Measurements from ENCODE around the gene PSMD8. TPM values are rescaled to one million over a fixed set of nuclear protein-coding genes. Genes with fewer than 3 reads are reported as not detected.
"Not testable (repeated sequence)": the region's sequence is repeated elsewhere in the genome, so short reads cannot be mapped to it uniquely, and the experiment has no call there.

The PSMD8 gene
- total RNA-seq, 2 donors from 2014 or later, result 173 to 178 TPM

DNA sequence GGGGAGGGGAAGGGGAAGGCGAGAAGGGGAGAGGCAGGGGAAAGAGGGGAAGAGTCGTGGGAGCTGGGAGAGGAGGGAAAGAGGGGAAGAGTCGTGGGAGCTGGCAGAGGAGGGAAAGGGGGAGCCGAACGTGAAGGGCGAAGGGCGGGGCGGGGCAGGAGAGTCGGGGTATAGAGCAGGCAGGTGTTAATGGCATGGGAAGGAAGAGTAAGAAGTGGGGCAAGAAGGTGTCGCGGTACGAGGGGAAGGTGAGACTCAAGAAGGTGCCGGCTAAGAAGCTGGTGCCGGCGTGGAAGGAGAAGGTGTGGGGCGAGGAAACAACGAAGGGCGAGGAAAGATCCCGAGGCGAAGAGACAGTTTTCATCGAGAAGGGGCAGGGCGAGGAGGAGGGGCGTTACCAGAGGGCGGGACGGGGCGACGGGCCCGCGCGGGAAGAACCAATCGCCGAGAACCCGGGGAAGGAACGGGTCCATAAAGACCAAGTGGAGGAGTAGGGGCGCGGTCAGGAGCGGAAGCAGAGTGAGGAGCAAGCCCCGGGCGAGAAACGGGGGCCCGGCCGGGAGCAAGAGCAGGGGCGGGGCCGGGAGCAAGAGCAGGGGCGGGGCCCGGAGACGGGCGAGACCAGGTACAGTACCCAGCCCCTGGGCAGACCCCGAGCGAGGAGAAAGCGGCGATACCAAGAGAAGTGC is 38.3 kb upstream of the PSMD8 start:
- TF ChIP-seq CTCF (IDR thresholded peaks at IDR 0.05), result no peak
- peak overlapping the region; percentile 90 to 93 for H3K27ac ChIP-seq
- peak; percentile 87 for ATAC-seq (ENCODE audit: insufficient number of reproducible peaks, low FRiP score, low read depth)

GRCh38 chr19:38336638-38337359 is 37.6 kb upstream of the PSMD8 start:
- Histone ChIP-seq H3K36me3 (peaks cover 4% of the 10 kb centered on the region), H3K4me1 (ENCODE audit: control insufficient read depth in 1 of 2, low read depth in 2 of 2) (peaks cover 5 to 28% of the 10 kb centered on the region in 2 donors), H3K27ac (peak overlapping the region; percentile 90 to 93), H3K9me3 (no peaks in the 10 kb centered on the region), H3K27me3 (replicated peaks; ENCODE audit: insufficient read depth) (no peaks in the 10 kb centered on the region), H3K4me3 (peak overlapping the region; percentile 96)
- ATAC-seq (ENCODE audit: insufficient number of reproducible peaks, low FRiP score, low read depth), result peak; percentile 70
- DNase-seq (ENCODE audit: low spot score), result peak; percentile 90
- TF ChIP-seq CTCF (IDR thresholded peaks at IDR 0.05), result no peak

More for the DNA sequence above, 38.3 kb upstream of the PSMD8 start:
- peak overlapping the region; percentile 96 for H3K4me3 ChIP-seq
- peaks cover 5 to 28% of the 10 kb centered on the region in 2 donors for H3K4me1 ChIP-seq (ENCODE audit: control insufficient read depth in 1 of 2, low read depth in 2 of 2)
- H3K9me3 ChIP-seq, result no peaks in the 10 kb centered on the region
- peaks cover 4% of the 10 kb centered on the region for H3K36me3 ChIP-seq
- H3K27me3 ChIP-seq (replicated peaks; ENCODE audit: insufficient read depth), result no peaks in the 10 kb centered on the region
- DNase-seq (ENCODE audit: low spot score), result peak; percentile 85

- Histone ChIP-seq H3K27me3 (replicated peaks; ENCODE audit: insufficient read depth) (no peaks in the 10 kb centered on the region), H3K4me3 (peak overlapping the region; percentile 96), H3K4me1 (ENCODE audit: control insufficient read depth in 1 of 2, low read depth in 2 of 2) (peaks cover 5 to 28% of the 10 kb centered on the region in 2 donors), H3K9me3 (no peaks in the 10 kb centered on the region), H3K36me3 (peaks cover 4% of the 10 kb centered on the region), H3K27ac (peak overlapping the region; percentile 34 to 52)
- no peak for DNase-seq (ENCODE audit: low spot score)
- no peak for ATAC-seq (ENCODE audit: insufficient number of reproducible peaks, low FRiP score, low read depth)
- no peak for TF ChIP-seq CTCF (IDR thresholded peaks at IDR 0.05)
Observed at GRCh38 chr19:38337360-38337653, 37.1 kb upstream of the PSMD8 start.

DNA sequence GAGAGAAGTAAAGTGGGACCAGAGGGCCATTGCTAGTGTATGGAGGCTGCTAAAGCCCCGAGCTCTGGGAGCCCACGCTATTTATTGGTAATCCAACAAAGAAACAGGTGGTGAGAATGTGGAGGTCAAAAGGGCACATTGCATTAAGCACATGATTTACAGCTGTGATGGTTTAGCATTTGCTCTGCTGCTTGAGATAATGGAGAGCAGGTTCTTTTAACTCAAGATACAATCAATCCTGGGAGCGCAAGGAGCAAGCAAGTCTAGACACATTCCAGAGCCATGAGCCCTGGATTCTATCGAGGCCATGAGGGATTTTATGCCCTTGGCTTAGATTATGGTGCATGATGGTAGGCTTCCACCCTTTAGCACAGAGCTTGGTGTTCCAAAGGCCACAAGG is 35.4 kb upstream of the PSMD8 start:
- peaks cover 11% of the 10 kb centered on the region for H3K36me3 ChIP-seq
- not testable (repeated sequence) for H3K27me3 ChIP-seq (replicated peaks; ENCODE audit: insufficient read depth); ATAC-seq (ENCODE audit: insufficient number of reproducible peaks, low FRiP score, low read depth); H3K27ac ChIP-seq; DNase-seq (ENCODE audit: low spot score); H3K4me3 ChIP-seq; H3K9me3 ChIP-seq
- H3K4me1 ChIP-seq (ENCODE audit: control insufficient read depth in 1 of 2, low read depth in 2 of 2), result peaks cover 5 to 28% of the 10 kb centered on the region in 2 donors

- Histone ChIP-seq H3K4me3 (no peak overlapping the region), H3K27ac (no peak overlapping the region), H3K9me3 (no peaks in the 10 kb centered on the region), H3K4me1 (ENCODE audit: control insufficient read depth in 1 of 2, low read depth in 2 of 2) (peaks cover 5 to 25% of the 10 kb centered on the region in 2 donors), H3K36me3 (peaks cover 14% of the 10 kb centered on the region), H3K27me3 (replicated peaks; ENCODE audit: insufficient read depth) (no peaks in the 10 kb centered on the region)
- DNase-seq (ENCODE audit: low spot score) (no peak), ATAC-seq (ENCODE audit: insufficient number of reproducible peaks, low FRiP score, low read depth) (no peak)
- no peak for TF ChIP-seq CTCF (IDR thresholded peaks at IDR 0.05)
Observed at GRCh38 chr19:38340927-38341326, 33.4 kb upstream of the PSMD8 start.
